Panc1 (cell line): Measurements from ENCODE around the gene RAX2. TPM values are rescaled to one million over a fixed set of nuclear protein-coding genes. Genes with fewer than 3 reads are reported as not detected.
"Not testable (repeated sequence)": the region's sequence is repeated elsewhere in the genome, so short reads cannot be mapped to it uniquely, and the experiment has no call there.

Experiments used
- ATAC-seq: fragments of 200-7000 bp; cut with Tn5 transposase; 2 replicates; pipeline ENCODE4 v1.9.1; 2020; ENCODE audit warnings: mild to moderate bottlenecking, moderate library complexity
- BruUV-seq: library from RNA; stranded (reverse); fragments of 400-500 nt; replicated peaks from 2 replicates; lab custom pipeline; 2021; lab: Mats Ljungman, UMichigan
- CTCF ChIA-PET: fragments of 300-600 bp; sonication (Branson Sonifier 250); formaldehyde crosslinking; loops from one replicate; lab custom pipeline; 2022; ENCODE audit warnings: antibody characterized with exemption; lab: Charles Lee
- POLR2A ChIA-PET: fragments of 300-600 bp; sonication (Branson Sonifier 250); formaldehyde crosslinking; loops from one replicate; lab custom pipeline; 2022; ENCODE audit warnings: antibody characterized with exemption; lab: Charles Lee
- DNase-seq: peaks from one replicate; pipeline ENCODE4 v3.0.0-alpha.2; 2010; ENCODE audit warnings: low read depth, low spot score
- H3K27ac ChIP-seq: 2 replicates; pipeline ENCODE4 v1.5.1; 2011; ENCODE audit warnings: mild to moderate bottlenecking, low read length, inconsistent platforms
- H3K27me3 ChIP-seq: fragments of 200-500 bp; sonication (Bioruptor generic); 2 replicates; pipeline ENCODE4 v1.6.0; 2014; ENCODE audit warnings: low read length, inconsistent platforms; ENCODE audit not compliant: control insufficient read depth, insufficient read depth
- H3K36me3 ChIP-seq: fragments of 200-500 bp; sonication (Bioruptor generic); 2 replicates; pipeline ENCODE4 v1.5.1; 2014; ENCODE audit warnings: inconsistent platforms, mild to moderate bottlenecking, low read length, moderate library complexity; ENCODE audit not compliant: control insufficient read depth, insufficient read depth
- H3K4me1 ChIP-seq: 2 replicates; pipeline ENCODE4 v1.5.1; 2011; ENCODE audit warnings: inconsistent platforms, mild to moderate bottlenecking, low read length, moderate library complexity; ENCODE audit not compliant: control insufficient read depth, insufficient read depth
- H3K4me3 ChIP-seq, 2 experiments: 2 replicates each; pipeline ENCODE4 v1.5.1; 2011 to 2012; ENCODE audit warnings: low read depth in 2 of 2, low read length in 2 of 2, mild to moderate bottlenecking in 2 of 2, inconsistent platforms in 1 of 2, moderate library complexity in 1 of 2
- H3K9me3 ChIP-seq: fragments of 200-500 bp; sonication (Bioruptor generic); 2 replicates; pipeline ENCODE4 v1.5.1; 2014; ENCODE audit warnings: low read depth, mild to moderate bottlenecking, inconsistent platforms, low read length, moderate library complexity; ENCODE audit not compliant: control insufficient read depth, insufficient read depth
- POLR2AphosphoS5 ChIP-seq: IDR thresholded peaks from 2 replicates; pipeline ENCODE4 v1.6.1; 2012; ENCODE audit warnings: mild to moderate bottlenecking, low read depth, low read length, moderate library complexity
- SIN3A ChIP-seq: IDR thresholded peaks from 2 replicates; pipeline ENCODE4 v1.6.1; 2012; ENCODE audit warnings: low read depth, mild to moderate bottlenecking, low read length, moderate library complexity, borderline replicate concordance; ENCODE audit not compliant: insufficient read depth
- TCF7L2 ChIP-seq: IDR thresholded peaks from 2 replicates; pipeline ENCODE4 v1.6.1; 2011; ENCODE audit warnings: mild to moderate bottlenecking, low read depth, low read length, inconsistent platforms
- in situ Hi-C: cut with HindIII; loops from 2 replicates; pipeline ENCODE4 v1.10.0; 2016; ENCODE audit warnings: low sequenced_read_pairs, low pct_unique_long_range_greater_than_20kb
- intact Hi-C: fragments of 100-400 bp; cut with micrococcal nuclease; formaldehyde crosslinking; loops from one replicate; pipeline ENCODE4 v1.10.0; 2022; ENCODE audit not compliant: unreplicated experiment
- total RNA-seq: library from RNA; stranded (reverse); gene quantifications from one replicate; pipeline ENCODE4 v1.2.1, GENCODE V29; 2021; ENCODE audit not compliant: unreplicated experiment
- TF ChIP-seq, protein P1 (sequence below), 2 experiments: IDR thresholded peaks; 2 replicates each; pipeline ENCODE4 v1.6.1; 2011 to 2012; ENCODE audit warnings: low read depth in 2 of 2, control low read depth in 1 of 2, low read length in 1 of 2, mild to moderate bottlenecking in 1 of 2, moderate library complexity in 1 of 2; ENCODE audit not compliant: insufficient read depth in 1 of 2
- TF ChIP-seq, protein P2 (sequence below): fragments of 450-650 bp; IDR thresholded peaks from 2 replicates; pipeline ENCODE4 v1.5.1; 2017; ENCODE audit warnings: mild to moderate bottlenecking

Gene RAX2
- total RNA-seq, 1 experiment from 2014 or later = not detected

DNA sequence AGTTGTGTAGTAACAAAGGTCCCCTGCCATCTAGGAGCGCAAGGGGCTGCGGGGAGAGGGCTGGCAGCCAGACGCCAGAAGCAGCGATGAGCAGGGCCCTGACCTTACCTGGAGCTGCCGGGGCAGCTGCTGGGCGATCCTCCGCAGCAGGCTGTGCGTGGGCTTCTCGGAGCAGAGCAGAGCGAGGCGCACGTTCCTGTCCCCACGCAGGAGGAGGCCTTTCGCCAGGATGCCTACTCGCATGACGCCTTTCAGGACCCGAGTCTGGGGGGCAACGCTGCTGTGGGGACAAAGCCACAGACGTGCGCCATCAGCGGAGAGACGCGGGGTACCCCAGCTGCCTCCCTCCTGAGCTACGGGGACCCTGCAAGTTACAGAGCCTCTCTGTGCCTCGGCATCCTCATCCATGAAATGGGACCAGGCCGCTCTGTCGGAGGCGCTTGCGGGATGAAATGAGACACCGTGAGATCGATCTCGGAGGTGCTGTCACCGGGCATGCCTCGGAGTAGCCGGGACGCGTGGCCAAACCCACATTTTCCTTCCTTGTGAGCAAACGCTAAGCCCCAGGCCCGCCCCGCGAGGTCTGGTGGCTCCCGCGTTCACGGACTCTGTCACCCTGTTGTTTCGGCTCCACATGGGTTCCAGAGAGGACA, 44.7 kb upstream of the RAX2 start:
- POLR2A ChIA-PET = no interaction called here

DNA sequence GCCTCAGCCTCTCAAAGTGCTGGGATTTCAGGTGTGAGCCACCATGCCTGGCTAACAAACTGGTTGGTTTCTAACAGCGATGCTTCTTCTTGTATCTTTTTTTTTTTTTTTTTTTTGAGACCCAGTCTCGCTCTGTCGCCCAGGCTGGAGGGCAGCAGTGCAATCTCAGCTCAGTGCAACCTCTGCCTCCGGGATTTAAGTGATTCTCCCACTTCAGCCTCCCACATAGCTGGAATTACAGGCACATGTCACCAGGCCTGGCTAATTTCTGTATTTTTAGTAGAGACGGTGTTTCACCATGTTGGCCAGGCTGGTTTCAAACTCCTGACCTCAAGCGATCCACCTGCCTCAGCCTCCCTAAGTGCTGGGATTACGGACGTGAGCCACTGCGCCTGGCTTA, 44.1 kb upstream of the RAX2 start:
- H3K36me3 ChIP-seq, H3K4me1 ChIP-seq, H3K27me3 ChIP-seq, H3K27ac ChIP-seq, DNase-seq, ATAC-seq, intact Hi-C loops, BruUV-seq, in situ Hi-C loops, H3K4me3 ChIP-seq, H3K9me3 ChIP-seq: not testable (repeated sequence)
- ChIA-PET POLR2A (interaction anchor here (0.7 kb wide), 1 partner anchor 443 kb away, joined by 4 read pairs; no protein-coding TSS in a partner anchor), CTCF (interaction anchor here (0.7 kb wide), 1 partner anchor 84 kb away, joined by 8 read pairs; no protein-coding TSS in a partner anchor)

More for the DNA sequence above, 44.7 kb upstream of the RAX2 start:
- Histone ChIP-seq H3K4me1 (no peaks in the 10 kb centered on the region), H3K4me3 (no peak overlapping the region), H3K36me3 (no peaks in the 10 kb centered on the region), H3K27me3 (no peaks in the 10 kb centered on the region), H3K9me3 (no peaks in the 10 kb centered on the region), H3K27ac (no peak overlapping the region)
- in situ Hi-C loops (no loop called here), intact Hi-C loops (no loop called here)
- ATAC-seq = no peak
- CTCF ChIA-PET = no interaction called here
- DNase-seq = no peak
- no TSS peak for BruUV-seq
- no peak for TF ChIP-seq POLR2AphosphoS5
- TF ChIP-seq, protein P1, sequence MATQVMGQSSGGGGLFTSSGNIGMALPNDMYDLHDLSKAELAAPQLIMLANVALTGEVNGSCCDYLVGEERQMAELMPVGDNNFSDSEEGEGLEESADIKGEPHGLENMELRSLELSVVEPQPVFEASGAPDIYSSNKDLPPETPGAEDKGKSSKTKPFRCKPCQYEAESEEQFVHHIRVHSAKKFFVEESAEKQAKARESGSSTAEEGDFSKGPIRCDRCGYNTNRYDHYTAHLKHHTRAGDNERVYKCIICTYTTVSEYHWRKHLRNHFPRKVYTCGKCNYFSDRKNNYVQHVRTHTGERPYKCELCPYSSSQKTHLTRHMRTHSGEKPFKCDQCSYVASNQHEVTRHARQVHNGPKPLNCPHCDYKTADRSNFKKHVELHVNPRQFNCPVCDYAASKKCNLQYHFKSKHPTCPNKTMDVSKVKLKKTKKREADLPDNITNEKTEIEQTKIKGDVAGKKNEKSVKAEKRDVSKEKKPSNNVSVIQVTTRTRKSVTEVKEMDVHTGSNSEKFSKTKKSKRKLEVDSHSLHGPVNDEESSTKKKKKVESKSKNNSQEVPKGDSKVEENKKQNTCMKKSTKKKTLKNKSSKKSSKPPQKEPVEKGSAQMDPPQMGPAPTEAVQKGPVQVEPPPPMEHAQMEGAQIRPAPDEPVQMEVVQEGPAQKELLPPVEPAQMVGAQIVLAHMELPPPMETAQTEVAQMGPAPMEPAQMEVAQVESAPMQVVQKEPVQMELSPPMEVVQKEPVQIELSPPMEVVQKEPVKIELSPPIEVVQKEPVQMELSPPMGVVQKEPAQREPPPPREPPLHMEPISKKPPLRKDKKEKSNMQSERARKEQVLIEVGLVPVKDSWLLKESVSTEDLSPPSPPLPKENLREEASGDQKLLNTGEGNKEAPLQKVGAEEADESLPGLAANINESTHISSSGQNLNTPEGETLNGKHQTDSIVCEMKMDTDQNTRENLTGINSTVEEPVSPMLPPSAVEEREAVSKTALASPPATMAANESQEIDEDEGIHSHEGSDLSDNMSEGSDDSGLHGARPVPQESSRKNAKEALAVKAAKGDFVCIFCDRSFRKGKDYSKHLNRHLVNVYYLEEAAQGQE (IDR thresholded peaks at IDR 0.05; ENCODE audit: insufficient read depth in 1 of 2, low read depth in 2 of 2, low read length in 1 of 2) = no peak
- no peak for TF ChIP-seq SIN3A
- TF ChIP-seq, protein P2, sequence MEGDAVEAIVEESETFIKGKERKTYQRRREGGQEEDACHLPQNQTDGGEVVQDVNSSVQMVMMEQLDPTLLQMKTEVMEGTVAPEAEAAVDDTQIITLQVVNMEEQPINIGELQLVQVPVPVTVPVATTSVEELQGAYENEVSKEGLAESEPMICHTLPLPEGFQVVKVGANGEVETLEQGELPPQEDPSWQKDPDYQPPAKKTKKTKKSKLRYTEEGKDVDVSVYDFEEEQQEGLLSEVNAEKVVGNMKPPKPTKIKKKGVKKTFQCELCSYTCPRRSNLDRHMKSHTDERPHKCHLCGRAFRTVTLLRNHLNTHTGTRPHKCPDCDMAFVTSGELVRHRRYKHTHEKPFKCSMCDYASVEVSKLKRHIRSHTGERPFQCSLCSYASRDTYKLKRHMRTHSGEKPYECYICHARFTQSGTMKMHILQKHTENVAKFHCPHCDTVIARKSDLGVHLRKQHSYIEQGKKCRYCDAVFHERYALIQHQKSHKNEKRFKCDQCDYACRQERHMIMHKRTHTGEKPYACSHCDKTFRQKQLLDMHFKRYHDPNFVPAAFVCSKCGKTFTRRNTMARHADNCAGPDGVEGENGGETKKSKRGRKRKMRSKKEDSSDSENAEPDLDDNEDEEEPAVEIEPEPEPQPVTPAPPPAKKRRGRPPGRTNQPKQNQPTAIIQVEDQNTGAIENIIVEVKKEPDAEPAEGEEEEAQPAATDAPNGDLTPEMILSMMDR = no peak
- TF ChIP-seq TCF7L2 = no peak

DNA sequence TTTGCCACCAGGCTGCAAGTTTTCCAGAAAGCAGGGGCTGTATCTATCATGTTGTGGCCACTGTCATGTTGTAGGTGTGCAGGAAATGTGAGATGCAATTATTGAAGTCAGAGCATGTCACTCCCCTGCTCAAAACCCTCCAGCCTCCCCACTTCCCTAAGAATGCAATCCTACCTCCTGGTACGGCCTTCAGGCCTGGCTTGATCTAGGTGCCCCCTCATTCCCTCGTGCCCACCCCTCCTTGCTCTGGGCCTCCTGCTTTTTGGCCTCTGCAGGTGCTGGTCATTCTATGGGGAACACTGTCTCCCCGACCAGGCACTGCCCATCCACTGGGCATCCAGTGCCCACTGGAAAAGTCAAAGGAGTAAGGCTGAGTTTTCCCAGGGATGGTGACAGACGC, 42.6 kb upstream of the RAX2 start:
- H3K36me3 ChIP-seq = no peaks in the 10 kb centered on the region
- DNase-seq (no peak), ATAC-seq (no peak)
- intact Hi-C loops = no loop called here
- no peaks in the 10 kb centered on the region for H3K4me1 ChIP-seq
- no peak overlapping the region for H3K4me3 ChIP-seq
- CTCF ChIA-PET = no interaction called here
- BruUV-seq = no TSS peak
- in situ Hi-C loops = no loop called here
- H3K27me3 ChIP-seq = no peaks in the 10 kb centered on the region
- H3K9me3 ChIP-seq = no peaks in the 10 kb centered on the region
- POLR2A ChIA-PET = no interaction called here
- TF ChIP-seq, protein P2 = no peak
- TF ChIP-seq, protein P1 (IDR thresholded peaks at IDR 0.05; ENCODE audit: insufficient read depth in 1 of 2, low read depth in 2 of 2, low read length in 1 of 2) = no peak
- TF ChIP-seq SIN3A (no peak), POLR2AphosphoS5 (no peak), TCF7L2 (no peak)
- H3K27ac ChIP-seq = no peak overlapping the region
